Midbrain (tissue), 1 donor: Measurements from ENCODE around the gene MIER2.
"Not testable (repeated sequence)": the region's sequence is repeated elsewhere in the genome, so short reads cannot be mapped to it uniquely, and the experiment has no call there.

ENCODE experiments used
- DNase-seq: peaks from one replicate; lab custom pipeline; 2025; lab: John Stamatoyannopoulos, UW

The MIER2 gene

DNA sequence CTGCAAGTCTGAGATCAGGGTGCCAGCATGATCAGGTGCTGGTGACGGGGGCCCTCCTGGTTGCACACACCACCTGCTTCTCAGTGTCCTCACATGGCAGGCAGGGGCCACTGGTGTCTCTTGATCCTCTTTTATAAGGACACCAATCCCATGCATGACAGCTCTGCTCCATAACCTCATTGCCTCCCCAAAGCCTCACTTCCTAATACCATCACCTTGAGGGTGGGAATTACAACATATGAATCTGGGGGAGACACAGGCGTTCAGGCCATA is 15.0 kb upstream of the MIER2 start:
- no peak for DNase-seq

GRCh38 chr19:355536-355935 is 10.9 kb upstream of the MIER2 start:
- not testable (repeated sequence) for DNase-seq

DNA sequence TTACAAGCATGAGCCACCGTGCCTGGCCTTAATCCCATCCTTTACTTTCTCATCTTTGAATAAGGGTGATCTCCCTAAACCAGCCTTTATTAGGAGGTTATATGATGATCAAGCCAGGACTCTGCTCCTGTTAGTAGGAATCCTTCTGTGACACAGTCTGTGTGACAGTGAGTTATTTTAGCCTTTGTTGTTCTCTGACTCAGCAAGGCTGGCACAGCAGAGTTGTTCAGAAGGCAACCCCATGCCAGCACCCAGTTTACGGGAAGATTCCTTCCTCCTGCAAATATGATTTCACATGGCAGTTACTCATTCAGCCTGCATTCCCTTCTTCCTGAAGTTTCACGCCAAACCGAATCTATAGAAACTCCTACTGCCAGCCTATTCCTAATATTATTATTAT is 10.5 kb upstream of the MIER2 start:
- no peak for DNase-seq

DNA sequence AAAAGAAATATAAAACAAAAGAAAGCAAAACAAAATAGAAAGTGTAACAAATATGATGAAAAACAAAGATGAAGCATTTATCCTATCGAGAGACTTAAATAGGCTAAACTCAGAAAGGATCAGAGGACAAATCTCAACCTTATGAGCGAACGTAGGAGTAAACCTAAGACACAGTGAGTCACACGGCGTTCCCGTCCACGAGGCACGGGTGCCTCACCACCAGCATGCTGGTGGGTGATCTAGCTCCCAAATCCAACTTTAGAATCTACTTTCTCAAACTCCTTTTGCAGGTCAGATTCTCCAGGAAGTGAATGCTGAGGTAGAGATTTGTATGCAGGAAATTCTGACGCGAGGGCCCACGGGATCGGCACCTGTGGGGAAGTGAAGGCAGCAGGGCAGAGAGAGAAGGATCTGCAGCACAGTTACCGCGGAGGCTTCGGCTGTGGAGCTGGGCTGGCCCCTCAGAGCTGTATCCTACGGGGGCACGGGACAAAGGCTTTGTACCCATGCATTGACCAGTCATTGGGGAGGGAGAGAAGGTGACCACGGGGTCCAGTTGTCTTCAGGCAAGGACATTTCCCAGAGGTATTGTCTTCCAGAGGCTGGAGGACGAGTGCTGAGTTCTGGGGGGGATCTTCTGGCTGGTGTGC is 7.5 kb upstream of the MIER2 start:
- DNase-seq = no peak

DNA sequence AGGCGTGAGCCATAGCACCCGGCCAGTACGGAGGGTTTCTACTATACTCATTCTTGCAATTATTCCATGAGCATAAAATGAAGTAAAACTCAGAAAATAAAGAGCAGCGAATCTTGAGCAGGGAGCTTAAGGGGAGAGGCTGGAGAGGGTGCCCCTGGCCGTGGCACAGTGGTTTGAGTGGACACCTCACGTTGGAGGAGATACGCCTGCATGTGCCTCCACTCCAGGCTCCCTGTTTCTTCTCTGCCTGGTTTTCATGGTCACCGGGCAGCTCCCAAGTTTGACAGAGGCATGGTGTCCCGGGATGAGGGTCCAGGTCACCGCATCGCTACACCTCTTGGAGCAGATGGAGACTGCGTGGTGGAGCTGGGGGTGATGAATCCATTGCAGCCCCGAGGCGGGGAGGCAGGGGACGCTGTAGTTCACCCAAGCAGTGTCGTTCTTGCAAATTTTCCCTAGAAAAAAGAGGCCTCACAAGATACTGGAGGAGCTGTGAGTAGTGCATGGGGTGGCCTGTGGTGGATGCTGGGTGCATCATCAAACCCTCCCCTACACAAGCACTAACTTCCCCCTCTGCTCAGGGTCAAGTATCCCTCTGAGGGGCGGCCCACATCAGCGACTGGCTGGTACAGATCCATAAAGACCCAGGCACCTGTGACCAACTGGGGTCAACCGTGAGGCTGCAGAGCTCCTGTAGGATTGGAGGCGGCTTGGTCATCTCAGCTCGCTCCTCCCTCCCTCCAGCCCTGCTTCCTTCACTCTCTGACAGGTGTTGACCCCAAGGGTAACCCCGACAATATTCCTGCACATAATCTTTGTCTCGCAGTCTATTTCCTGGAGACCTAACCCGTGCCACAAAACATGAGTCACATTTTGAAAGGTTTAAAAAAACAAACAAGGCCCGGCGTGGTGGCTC is 3.6 kb upstream of the MIER2 start:
- no peak for DNase-seq

GRCh38 chr19:345320-345879 is 804 bp upstream of the MIER2 start:
- DNase-seq = no peak

DNA sequence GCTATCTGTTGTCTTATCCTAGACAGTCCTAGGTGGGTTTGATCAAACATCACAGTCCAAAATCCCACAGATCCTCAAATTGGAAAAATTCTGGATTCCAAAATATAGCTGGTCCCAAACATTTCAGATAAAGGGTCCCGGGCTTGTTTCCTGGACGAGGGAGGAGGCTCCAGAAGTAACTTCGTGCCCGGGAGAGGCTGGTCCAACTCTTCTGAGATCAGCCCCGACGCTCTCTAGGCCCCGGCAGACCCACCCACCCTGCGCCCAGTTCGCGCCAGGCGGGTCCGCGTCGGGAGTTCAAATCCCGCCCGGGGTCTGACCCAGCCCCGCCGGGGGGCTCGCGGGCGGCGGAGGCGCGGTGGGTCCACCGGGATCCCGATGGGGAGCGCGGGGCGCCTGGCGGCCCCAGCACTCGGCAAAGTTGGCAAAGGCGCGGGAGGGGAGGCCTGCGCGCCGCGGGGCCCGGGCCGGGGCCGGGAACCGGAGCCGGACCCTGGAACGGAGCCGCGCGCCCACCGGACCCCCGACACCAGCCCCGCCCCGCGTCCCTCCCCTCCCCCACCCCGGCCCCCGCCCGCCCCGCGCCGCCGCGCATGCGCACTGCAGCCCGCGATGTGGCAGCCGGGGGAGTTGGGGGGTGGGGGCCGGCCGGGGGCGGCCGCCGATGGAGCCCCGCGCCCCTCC is 513 bp downstream of the MIER2 start:
- DNase-seq = peak; percentile 45

- no peak for DNase-seq
Measured at GRCh38 chr19:343451-343931, 1.1 kb downstream of the MIER2 start.

DNA sequence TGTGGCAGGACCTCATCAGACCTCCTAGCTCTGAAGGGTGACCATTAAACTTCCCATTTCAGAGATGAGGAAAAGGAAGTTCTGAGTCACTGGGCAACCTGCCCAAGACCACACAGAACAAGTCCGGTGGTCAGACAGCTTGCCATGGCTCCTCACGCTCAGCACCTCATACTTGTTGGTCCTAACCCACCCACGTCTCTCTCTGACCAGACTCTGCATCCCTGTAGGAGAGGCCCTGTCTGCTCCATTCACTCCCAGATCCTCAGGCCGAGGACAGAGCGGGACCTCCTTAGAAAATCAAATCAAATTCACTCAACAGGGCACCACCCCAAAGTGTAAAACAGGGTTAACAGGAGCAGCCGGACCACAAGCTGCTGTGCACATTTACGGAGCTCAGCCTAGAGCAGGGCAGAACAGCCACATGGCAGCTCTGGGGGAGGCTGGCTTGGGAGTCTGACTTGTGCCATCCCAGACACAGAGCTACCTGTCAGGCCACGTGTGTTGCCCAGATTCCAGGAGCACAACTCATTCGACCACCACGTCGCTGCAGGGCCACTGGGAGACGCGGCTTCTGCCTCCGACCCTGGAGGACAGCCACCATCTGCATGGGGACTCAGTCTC is 1.7 kb downstream of the MIER2 start:
- DNase-seq = peak; percentile 29

DNA sequence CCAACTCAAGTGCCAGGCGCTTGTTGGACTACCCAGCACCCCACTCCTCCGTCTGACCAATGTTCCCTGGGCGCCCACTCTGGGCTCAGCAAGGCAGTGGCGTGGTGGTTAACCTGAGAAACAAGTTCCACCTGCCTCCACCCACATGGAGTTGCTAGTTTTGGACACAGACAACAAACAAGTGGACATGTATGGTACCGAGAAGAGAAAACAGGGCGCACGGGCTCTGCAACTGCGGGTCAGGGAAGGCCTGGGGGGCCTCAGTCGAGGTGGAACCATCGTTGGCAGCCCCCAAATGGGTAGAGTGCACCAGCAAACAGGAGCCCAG is 2.5 kb downstream of the MIER2 start:
- DNase-seq = no peak

- no peak for DNase-seq
Measured at GRCh38 chr19:341386-342127, 3.0 kb downstream of the MIER2 start.

GRCh38 chr19:340620-341385 is 3.8 kb downstream of the MIER2 start:
- DNase-seq = no peak

GRCh38 chr19:339262-339887 is 5.2 kb downstream of the MIER2 start:
- no peak for DNase-seq

DNA sequence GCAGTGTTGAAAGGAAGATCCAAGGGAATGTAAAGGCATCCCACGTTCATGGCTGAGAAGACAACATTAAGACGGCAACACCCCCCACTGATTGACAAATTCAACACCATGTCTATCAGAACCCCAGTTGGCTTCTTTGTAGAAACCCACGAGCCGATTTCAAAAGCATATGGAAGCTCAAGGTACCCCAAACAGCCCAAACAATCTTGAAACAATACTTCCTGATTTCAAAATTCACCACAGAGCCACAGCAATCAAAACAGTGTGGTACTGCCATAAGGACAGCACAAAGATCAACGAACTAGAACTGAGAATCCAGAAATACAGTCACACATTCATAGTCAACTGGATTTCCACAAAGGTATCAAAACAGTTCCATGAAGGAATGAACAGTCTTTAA is 6.2 kb downstream of the MIER2 start:
- DNase-seq = no peak

DNA sequence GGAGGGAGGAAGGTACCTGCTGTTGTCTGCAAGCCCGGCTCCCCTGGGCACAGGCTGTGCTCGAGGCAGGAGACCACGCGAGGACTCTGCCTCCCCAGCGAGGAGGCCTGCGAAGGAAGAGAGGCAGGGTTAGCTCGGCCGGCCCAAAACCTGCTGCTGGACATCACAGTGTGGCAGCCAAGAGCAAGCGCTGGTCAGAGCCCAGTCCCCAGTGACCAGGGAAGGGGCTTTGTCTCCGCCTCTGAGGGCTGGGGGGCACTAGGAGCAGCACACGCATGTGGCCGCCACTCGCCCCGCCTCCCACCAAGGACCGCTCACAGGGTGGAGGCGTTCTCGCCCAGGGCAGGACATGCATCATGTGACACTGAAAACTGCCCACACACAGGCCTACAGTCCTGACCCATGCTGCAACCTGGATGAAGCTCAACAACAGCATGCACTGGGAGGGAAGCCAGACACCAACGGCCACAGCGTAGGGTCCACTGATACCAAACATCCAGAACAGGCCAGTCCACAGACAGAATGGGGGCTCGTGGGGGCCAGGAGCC is 8.5 kb downstream of the MIER2 start:
- no peak for DNase-seq

- DNase-seq = no peak
Measured at GRCh38 chr19:335486-336066, 9.0 kb downstream of the MIER2 start.

GRCh38 chr19:335072-335471 is 9.5 kb downstream of the MIER2 start:
- DNase-seq = no peak

GRCh38 chr19:334296-335071 is 10.1 kb downstream of the MIER2 start:
- DNase-seq = no peak

DNA sequence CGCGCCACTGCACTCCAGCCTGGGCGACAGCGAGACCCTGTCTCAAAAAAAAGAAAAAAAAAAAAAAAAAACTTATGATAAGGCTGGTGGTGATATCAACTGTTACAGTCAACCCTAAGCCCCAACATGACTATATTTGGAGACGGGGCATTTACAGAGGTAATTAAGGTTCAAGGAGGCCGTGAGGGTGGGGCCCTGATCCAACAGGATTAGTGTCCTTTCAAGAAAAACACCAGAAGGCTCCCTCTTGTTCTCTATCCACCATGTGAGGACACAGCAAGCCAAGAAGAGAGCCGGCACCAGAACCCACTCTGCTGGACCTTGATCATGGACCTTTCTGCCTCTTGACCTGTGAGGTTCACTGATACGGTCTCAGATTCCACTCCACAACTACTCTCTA is 14.1 kb downstream of the MIER2 start:
- no peak for DNase-seq
